Suppressor macrophage (primary cell): ENCODE measurements around the gene CACTIN.
"Not testable (repeated sequence)": the region's sequence is repeated elsewhere in the genome, so short reads cannot be mapped to it uniquely, and the experiment has no call there.

Source experiments
- DNase-seq, 4 experiments: peaks; one replicate each; pipeline ENCODE4 v3.0.0-alpha.2; 2020 to 2022

Gene CACTIN

DNA sequence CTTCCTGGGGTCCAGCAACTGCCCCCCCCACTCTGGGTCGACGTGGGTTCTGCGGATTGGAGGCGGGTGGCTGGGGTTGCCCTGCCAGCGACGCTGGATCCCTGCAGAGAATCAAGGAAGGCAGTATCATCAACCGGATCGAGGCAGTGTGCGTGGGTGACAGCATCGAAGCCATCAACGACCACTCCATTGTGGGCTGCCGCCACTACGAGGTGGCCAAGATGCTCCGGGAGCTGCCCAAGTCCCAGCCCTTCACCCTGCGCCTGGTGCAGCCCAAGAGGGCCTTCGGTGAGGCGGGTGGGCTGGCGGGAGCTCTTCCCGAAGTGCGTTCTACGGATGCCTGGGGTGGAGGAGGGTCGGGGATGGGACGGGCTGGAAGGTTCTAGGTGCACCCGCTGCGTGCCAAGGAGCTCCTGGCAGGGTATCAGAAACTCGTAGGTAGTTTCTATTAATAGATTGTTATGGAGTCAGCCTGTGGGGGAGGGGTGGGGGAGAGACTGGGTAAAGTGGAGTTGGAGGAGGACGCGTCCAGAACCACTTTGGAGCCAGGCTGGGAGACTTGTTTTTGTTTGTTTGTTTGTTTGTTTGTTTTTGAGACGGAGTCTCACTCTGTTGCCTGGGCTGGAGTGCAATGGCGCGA is 39.8 kb downstream of the CACTIN start:
- DNase-seq: no peak

DNA sequence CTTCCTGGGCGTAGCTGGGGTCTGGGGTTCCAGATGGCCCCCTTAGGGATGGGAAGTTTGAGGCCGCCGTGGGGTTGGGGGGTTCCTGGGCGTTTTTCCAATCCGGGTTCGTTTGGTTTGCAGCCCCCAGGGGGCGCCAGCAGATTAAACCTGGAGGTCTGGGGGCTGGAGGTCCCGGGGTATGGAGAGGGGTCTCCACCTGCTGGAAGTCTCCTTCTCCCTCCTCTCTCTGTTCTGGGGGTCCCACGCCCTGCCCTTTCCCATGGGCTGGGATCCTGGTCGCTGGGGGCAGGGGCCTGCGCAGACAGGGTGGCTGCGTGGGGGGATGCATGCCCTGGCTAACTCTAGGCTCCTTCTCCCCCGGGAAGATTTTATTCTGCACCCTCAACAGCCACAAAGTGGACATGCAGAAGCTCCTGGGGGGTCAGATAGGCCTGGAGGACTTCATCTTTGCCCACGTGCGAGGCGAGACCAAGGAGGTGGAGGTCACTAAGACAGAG is 40.4 kb downstream of the CACTIN start:
- peak in 2 of 4 experiments; percentile 57 to 60 for DNase-seq

DNA sequence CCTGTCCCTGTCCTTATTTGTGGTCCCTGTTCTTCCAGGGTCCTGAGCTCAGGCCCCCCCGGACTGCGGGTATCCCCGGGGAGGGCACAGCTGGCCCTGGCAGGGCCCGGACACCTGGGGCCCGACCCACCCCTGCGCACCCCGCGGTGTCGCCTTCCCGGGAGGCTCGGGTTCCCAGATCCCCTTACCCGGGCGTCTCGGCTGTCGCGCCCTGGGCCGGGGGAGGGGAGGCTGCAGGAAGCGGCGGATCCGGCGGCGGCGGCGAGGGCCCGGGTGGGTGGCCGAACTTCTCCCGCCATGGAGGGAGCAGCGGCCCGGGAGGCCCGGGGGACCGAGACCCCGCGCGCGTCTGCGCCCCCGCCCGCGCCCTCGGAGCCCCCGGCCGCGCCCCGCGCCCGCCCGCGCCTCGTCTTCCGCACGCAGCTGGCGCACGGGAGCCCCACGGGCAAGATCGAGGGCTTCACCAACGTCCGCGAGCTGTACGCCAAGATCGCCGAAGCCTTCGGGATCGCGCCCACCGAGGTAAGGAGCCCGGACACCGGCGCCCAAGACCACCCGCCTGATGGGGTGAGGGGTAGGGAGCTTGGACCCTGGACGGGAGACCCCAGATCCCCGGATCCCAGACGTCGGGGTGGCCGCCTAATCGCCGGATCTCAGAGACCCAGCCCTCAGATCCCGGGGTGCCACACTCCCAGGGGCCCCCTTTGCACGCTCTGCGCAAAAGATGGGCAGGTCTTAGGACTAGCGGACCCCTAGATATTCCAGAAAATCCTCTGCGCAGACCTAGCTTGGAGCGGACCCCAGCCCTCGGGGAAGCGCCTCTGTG is 41.1 kb downstream of the CACTIN start, which contains the start of gene GIPC3:
GIPC3 (plus strand) TSS at position 178 of the 826 bp plus-strand sequence; CDS start at position 298, 120 bp downstream.
- peak in 1 of 4 experiments; percentile 55 for DNase-seq

DNA sequence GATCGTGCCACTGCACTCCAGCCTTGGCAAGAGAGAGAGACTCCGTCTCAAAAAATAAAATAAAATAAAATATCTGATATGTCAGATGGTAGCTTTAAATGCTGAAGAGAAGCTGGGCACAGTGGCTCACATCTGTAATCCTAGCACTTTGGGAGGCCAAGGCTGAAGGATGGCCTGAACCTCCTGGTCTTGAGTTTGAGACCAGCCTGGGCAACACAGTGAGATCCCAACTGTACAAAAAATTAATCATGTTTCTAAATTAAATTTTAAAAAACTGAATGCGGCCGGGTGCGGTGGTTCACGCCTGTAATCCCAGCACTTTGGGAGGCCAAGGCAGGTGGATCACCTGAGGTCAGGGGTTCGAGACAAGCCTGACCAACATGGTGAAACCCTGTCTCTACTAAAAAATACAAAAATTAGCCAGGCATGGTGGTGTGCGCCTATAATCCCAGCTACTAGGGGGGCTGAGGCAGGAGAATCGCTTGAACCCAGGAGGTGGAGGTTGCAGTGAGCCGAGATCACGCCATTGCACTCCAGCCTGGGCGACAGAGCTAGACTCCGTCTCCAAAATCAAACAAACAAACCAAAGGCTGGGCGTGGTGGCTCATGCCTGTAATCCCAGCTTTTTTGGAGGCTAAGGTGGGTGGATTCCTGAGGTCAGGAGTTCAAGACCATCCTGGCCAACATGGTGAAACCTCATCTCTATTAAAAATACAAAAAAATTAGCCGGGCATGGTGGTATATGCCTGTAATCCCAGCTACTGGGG is 42.4 kb downstream of the CACTIN start:
- DNase-seq: not testable (repeated sequence)

DNA sequence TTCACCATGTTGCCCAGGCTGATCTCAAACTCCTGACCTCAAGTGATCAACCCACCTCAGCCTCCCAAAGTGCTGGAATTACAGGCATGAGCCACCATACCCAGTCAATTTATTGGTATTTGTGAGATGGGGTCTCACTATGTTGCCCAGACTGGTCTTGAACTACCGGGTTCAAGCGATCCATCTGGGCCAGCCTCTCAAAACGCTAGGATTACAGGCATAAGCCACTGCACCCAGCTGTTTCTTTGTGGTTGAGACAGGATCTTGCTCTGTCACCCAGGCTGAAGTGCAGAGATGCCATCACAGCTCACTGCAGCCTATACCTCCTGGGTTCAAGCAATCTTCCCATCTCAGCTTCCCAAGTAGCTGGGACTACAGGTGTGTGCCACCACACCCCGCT is 44.8 kb downstream of the CACTIN start:
- DNase-seq: not testable (repeated sequence)

DNA sequence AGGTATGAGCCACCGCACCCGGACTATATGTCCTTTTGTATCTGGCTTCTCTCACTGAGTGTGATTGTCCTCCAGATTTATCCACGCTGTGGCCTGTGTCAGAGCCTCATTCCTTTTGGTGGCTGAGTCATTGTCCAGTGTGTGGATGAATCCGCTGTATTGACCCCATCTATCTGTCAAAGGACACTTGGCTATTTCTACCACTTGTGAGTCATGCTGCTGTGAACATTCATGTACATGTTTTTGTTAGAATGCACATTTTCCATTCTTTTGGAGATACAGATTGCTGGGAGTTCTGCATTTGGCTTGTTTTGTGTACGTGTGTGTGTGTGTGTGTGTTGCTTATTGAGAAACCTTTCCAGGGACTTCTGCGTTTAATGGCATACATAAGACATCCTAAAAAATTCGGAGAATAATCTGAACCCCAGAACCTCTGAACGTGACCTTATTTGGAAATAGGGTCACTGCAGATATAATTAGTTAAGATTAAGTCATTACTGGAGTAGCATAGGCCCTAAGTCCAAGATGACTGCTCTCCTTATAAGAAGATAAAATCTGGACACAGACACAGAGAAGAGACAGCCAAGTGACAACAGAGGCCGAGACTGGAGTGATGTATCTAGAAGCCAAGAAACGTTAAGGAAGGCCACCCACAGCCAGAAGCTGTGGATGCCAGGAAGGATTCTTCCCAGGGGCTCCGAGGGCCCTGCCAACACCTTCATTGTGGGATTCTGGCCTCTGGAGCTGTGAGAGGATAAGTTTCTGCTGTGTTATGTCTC is 46.2 kb downstream of the CACTIN start:
- DNase-seq: peak; percentile 75 to 93 (median 80)

DNA sequence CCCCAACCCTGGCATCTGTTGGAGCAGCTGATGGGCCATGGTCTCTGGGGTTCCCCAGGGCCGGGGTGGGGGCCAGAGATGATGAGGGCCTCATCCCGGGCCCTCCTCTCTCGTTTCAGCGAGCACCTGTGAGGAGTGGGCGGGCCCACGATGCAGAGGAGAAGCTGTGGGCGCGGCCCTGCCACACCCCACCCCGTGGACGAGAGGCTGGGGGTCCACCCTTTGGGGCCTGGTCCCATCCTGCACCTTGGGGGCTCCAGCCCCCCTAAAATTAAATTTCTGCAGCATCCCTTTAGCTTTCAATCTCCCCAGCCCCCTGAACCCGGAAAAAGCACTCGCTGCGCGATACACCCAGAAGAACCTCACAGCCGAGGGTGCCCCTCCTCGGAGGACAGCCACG is 48.2 kb downstream of the CACTIN start:
- no peak for DNase-seq

DNA sequence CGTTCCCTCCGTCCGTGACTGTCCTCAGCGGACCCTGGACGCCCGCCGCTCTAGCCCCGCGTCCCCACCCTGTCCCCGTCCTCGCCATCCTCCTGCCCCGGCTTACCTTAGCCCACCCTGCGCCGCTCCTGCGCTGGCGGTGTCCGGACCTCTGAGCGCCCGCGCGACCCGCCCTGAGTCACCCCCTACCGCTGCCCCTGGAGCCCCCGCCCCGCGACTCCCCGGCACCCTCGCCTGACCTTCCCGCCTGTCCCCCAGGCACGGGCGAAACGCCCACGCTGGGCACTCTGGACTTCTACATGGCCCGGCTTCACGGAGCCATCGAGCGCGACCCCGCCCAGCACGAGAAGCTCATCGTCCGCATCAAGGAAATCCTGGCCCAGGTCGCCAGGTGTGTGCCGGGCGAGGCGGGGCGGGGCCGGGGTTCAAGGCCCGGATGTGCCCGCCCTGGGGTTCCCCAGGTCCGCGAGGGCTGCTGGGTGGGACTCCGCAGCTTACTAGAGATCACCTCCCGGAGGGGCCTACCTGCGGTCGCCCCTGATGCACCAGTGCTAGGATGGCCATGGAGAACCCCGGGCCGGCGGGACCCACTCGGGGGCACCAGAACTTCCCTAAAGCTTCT is 48.8 kb downstream of the CACTIN start:
- DNase-seq: no peak

DNA sequence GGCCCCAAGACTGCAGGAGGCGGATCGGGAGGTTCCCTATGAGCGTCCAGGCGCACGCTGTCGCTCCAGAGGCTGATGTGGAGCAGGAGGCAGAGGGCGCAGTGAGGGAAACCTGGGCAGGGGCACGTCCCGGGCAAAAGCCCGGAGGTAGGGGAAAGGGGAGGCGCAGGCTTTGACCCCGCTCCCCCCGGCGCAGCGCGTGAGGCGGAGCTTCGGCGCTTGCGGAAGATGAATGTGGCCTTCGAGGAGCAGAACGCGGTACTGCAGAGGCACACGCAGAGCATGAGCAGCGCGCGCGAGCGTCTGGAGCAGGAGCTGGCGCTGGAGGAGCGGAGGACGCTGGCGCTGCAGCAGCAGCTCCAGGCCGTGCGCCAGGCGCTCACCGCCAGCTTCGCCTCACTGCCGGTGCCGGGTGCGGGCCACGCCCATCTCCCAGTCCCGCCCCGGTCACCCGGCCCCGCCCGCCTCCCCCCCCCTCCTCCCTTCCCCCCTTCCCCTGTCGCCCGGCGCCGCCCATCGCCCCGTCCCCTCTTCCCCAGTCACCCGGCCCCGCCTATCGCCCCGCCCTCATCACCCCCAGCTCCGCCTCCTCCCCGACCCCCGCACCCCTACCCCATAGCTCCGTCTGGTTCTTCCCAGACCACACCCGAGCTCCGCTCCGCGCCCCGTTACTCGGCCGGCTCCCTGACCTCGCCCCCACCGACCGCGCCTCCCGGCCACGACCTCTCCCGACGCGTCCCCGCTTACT is 49.7 kb downstream of the CACTIN start:
- peak; percentile 42 to 69 (median 60) for DNase-seq

DNA sequence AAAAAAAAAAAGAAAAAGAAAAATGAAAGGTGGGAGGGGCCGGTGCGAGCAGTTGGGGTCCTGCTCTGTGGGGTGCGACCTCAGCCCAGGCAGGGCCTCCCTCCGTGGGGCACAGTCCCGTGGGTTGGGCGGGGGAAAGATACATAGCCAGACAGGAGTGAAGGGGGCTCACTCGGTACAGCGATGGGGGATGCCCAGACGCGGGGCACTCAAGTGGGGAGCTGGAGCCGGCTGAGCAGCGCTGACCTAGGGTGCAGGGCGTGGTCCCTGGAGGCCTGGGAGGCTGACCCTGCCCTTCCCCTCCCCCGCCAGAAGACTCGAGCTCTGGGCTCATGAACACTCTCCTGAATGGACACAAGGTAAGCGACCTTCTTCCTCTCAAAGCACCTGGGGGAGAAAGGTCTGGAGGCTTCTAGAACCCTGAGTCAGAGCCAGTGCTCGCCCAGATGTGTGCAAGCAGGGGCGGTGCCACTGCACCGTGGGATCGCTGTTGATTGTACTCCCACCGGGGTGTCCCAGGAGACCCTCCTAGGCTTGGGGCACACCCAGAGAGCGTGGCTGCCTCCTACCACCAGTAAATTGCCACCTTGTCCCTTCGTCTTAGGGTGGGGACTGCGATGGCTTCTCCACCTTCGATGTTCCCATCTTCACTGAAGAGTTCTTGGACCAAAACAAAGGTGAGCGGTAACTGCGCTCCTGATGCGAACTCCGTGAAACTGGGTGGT is 50.5 kb downstream of the CACTIN start:
- peak in 1 of 4 experiments; percentile 8 for DNase-seq

DNA sequence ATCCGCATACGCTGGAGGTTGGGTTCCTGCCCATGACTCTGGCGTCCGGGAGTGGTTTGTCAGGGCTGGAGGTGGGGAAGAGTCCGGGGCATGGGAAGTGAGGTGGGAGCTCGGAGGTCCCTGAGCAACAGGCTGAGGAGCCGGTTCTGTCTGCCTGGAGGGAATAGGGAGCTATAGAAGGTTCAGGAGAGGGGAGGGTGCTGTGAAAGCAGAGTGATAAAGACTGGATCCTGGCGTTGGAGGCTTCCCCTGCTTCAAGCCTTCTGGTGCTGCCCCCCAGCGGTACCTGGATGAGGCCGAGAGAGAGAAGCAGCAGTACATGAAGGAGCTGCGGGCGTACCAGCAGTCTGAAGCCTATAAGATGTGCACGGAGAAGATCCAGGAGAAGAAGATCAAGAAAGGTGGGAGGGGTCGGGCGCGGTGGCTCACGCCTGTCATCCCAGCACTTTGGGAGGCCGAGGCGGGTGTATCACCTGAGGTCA is 51.3 kb downstream of the CACTIN start:
- peak in 2 of 4 experiments; percentile 34 to 41 for DNase-seq

DNA sequence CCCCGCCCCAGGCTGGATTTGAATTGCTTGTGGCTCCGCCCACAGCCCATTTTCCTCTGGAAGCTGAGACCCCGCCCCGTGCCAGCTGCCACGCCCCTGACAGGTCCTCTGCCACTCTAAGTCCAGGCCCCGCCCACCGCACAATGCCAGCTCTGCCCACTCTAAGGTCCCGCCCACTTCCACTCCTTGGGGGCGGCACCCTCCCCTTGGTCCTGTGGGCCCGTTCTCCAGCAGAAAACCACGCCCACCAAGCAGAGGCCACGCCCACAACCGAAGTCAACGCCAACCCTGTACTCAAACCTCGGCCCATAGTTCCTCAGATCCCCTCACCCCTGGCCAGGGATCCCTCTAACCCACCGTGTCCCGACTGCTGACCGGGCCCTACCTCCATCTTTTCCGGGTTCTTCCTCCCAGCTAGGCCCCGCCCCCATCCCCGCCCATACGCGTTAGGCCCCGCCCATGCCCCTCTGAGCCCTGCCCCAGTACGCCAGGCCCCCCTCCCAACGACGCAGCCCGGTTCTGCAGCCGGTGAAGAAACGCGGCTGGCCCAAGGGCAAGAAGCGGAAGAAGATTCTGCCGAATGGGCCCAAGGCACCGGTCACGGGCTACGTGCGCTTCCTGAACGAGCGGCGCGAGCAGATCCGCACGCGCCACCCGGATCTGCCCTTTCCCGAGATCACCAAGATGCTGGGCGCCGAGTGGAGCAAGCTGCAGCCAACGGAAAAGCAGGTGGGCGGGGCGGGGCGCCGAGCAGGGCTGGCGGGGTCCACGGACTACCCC is 52.5 kb downstream of the CACTIN start:
- peak; percentile 99 to 100 (median 100) for DNase-seq

DNA sequence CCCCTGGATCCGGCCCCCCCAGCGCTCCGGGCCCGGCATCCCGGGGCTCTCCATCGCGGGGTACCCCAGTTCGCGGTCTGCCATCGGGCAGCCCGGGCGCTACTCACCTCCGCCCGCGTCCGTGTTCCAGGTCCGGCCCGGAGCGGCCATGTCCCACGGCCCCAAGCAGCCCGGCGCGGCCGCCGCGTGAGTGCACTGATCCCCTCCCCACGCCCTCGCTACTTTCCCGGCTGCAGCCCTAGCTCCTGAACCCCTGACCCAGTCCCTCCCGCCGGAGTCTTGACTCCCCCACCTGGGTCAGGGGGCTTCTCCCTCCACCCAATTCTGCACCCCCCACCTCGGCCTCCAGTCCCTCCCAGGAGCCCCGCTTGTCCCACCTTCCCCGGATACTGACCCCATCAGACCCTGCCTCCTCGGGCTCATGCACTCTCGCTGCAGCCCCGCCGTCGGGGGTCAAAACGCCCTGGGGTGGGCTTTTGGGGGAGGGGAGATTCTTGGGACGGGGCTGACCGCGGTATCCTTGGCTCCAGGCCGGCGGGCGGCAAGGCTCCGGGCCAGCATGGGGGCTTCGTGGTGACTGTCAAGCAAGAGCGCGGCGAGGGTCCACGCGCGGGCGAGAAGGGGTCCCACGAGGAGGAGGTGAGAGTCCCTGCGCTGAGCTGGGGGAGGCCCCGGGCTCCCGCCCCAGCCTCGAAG is 53.3 kb downstream of the CACTIN start:
- DNase-seq: peak; percentile 40 to 70 (median 46)

DNA sequence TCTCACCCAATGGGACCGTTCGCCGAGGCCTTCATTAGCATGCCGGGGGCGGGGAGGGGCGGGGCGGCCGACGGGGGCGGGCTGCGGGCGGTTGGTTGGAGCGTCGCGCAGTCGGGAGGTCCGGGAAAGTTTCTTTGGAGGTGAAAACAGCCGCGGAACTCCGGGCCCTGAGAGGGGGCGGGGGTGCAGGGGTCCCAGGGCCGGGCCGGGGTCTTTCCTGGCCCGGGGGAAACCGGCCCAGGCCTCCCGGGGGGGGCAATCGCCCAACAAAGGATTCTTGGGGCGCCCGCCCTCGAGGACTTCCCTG is 53.8 kb downstream of the CACTIN start, which contains the start of gene HMG20B:
HMG20B (plus strand) TSS at position 90 of the 307 bp plus-strand sequence. CDS start 366 bp downstream, outside the sequence.
- DNase-seq: no peak

DNA sequence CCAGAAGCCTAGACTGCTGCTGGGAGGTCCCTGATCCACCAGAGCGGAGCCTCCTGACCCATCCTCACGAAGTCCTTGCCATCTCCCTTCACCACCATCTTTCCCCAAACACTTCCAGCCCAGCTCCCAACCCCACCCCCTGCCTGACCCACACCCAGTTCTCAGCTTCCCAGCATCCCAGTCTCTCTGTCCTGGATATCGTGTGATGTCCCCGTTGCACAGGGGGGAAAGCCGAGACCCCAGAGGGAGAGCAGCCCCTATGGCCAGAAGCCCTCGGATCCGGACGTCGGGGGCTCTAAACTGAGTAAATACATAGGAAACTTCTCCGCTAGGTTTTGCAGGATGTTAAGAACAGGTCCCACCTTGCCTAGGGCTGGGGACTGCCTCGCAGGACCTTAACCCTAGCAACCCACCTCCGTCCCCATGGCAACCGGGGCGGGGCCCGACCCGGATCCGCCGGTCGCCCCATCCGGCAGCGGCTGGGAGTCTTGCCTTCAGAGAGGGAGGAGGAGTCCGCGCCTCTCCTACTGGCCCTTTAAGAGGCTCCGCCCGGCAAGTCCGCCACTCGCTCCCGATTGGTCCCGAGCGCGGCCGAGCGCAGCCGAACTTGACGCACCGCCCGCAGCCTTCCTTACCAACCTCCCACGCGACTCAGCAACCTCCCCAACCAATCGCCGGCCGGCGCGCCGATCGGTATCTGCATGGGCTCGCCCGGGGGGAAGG is 54.3 kb downstream of the CACTIN start:
- DNase-seq: peak; percentile 100

DNA sequence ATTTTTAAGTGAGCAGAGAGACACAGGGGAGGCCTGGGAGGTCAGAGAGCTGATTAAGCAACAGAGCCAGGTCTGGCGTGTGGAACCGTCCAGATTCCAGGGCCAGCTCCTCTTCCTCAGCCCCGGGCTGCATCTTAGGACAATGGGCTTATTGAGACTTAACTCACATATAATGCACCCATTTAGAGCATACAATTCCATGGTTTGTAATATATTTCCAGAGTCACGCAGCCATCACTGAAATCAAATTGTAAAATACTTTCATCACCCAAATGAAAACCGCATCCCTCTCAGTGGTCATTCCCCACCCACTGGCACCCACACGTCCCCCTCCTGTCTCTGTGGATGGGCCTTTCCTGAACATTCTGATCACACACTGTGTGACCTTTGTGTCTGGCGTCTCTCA is 56.0 kb downstream of the CACTIN start:
- peak; percentile 47 to 70 (median 57) for DNase-seq

DNA sequence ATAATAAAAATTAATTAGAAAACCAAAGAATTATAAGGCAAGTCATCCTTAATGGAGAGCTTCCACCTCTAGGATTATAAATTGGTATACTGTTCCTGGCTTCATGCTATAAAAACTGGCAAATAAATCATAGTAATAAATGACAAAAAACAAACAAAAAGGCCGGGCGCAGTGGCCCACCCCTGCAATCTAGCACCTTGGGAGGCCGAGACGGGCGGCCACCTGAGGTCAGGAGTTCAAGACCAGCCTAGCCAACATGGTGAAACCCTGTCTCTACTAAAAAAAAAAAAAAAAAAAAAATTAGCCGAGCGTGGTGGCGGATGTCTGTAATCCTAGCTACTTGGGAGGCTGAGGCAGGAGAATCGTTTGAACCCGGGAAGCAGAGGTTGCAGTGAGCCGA is 56.5 kb downstream of the CACTIN start:
- not testable (repeated sequence) for DNase-seq

DNA sequence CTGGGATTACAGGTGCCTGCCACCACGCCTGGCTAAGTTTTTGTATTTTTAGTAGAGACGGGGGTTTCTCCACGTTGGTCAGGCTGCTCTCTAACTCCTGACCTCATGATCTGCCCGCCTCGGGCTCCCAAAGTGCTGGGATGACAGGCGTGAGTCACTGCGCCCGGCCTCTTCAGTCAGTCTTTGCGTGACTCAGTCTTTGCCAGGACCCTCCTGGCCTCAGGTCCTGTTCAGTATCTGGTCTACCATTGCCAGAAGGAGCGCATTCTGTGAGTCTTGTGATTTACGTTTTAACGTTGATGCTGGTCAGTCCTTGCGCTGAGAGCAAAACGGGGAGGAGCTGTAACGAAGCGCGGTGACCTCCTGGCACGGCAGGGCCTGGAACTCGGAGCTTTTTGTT is 61.5 kb downstream of the CACTIN start:
- DNase-seq: no peak
